Adrenal gland (tissue), 5 donors: ENCODE measurements around the gene RNF123.

Source experiments
- POLR2A ChIP-seq, 2 donors: fragments of 450-650 bp; IDR thresholded peaks; one replicate each; pipeline ENCODE4 v1.6.1; 2017; ENCODE audit warnings: antibody characterized with exemption in 2 of 2, mild to moderate bottlenecking in 2 of 2, moderate library complexity in 1 of 2
- TF ChIP-seq, protein P1 (sequence below), 6 experiments: fragments of 450-650 bp in 4 of 6; fragments of 200-600 bp in 2 of 6; sonication (generic) in 1 of 6; IDR thresholded peaks; 1 replicate in 5 of 6; 2 replicates in 1 of 6; pipeline versions ENCODE4 v1.5.1 to v1.8.0; 2016 to 2021; ENCODE audit warnings: antibody characterized with exemption in 6 of 6, mild to moderate bottlenecking in 2 of 6, moderate library complexity in 1 of 6
- donor health status: DM: no; HTN: no; CAD: no.

GRCh38 chr3:49727154-49727923, 38.0 kb downstream of the RNF123 start:
- TF ChIP-seq, protein P1, sequence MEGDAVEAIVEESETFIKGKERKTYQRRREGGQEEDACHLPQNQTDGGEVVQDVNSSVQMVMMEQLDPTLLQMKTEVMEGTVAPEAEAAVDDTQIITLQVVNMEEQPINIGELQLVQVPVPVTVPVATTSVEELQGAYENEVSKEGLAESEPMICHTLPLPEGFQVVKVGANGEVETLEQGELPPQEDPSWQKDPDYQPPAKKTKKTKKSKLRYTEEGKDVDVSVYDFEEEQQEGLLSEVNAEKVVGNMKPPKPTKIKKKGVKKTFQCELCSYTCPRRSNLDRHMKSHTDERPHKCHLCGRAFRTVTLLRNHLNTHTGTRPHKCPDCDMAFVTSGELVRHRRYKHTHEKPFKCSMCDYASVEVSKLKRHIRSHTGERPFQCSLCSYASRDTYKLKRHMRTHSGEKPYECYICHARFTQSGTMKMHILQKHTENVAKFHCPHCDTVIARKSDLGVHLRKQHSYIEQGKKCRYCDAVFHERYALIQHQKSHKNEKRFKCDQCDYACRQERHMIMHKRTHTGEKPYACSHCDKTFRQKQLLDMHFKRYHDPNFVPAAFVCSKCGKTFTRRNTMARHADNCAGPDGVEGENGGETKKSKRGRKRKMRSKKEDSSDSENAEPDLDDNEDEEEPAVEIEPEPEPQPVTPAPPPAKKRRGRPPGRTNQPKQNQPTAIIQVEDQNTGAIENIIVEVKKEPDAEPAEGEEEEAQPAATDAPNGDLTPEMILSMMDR (IDR thresholded peaks at IDR 0.05): no peak
- no peak for TF ChIP-seq POLR2A (IDR thresholded peaks at IDR 0.05)
